ENCODE data around the gene KDELR3.

GRCh38 chr22:38468443-38469305 is 778 bp downstream of the KDELR3 start:
- TF ChIP-seq CTCF (IDR thresholded peaks at IDR 0.05) = no peak
- TF ChIP-seq EP300 (IDR thresholded peaks at IDR 0.05) = no peak
- no peak for TF ChIP-seq POLR2AphosphoS5 (IDR thresholded peaks at IDR 0.05)

Measured in upper lobe of left lung (tissue), 4 donors.